Measurements from ENCODE around the gene CFAP100.

CFAP100 gene

DNA sequence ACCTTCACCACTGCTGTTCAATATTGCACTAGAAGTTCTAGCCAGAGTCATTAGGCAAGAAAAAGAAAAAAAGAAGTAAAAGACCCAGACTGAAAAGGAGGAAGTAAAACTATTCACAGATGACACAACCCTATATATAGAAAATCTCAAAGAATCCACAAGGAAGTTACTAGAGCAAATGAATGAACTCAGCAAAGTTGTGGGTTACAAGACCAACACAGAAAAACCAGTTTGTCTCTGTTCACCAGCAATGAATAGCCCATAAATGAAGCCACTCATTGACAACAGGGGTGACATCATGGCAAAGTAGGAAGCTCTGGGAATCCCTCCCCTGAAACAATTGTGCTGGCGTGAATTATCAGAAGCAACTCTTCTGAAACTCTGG lies 4.6 kb downstream of the CFAP100 start:
- DNase-seq (ENCODE audit: low read depth in 1 of 2, low spot score in 1 of 2), result no peak

DNA sequence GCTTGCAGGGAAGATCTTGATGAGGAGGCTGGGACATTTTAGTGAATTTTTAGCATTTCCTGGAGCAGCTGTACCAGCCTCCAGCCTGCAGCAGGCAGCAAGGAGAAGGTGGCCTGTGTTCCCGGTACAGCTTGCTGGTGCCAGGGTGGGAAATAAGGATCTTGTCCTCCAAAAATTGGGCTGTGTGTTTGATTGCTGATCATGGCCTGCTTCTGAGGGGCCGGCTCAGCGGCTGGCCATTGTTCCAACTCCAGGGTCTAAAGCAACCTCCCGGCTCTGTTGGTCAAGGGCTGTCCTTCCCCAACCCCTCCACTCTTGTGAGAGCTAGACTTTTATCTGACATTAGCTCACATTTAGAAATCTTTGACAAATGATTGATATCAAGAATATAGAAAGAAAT lies 5.0 kb downstream of the CFAP100 start:
- DNase-seq (ENCODE audit: low read depth in 1 of 2, low spot score in 1 of 2), result no peak

DNA sequence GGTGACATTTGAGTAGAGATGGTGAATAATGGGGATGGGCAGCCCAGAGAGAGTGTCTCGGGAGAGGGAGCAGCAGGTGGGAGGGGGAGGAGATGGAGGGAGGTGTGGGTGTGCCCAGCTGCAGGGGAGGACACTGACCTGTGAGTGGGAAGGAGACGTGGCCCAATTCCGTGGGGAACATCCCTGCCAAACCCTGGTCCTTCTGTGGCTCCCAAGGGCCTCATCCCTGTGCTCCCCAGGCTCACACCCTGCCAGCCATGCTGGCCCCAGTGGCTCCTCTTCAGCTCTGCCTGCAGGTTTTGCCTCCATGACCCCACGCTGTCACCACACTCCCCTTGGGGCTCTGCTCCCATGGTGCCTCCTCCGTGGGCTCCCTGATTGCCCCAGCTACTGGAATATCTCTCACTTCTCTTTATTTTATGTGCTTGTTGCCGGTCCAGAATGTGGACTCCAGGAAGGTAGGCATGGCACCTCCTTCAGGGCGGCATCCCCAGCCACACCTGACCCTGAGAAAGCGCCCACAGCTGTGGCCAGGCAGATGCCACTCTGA lies 7.0 kb downstream of the CFAP100 start:
- no peak for DNase-seq (ENCODE audit: low read depth in 1 of 2, low spot score in 1 of 2)

DNA sequence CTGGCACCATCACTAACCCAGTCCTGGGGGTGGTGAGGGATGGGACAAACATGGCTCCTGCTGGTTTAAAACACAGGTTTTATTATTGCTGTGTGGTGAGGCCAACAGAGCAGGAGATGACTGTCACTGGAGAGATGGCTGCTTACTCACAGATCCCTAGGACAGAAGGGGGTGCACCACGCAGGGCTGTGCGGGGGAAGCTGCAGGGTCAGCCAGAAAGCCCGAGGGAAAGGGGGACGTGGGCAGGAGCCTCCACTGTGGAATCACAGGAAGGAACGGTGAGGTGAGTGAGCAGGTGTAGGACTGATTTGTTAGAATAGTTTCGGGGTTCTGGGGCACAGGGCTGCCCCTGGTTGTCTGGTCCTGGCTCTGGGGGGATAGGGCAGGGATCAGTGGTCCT lies 7.5 kb downstream of the CFAP100 start:
- no peak for DNase-seq (ENCODE audit: low read depth in 1 of 2, low spot score in 1 of 2)

DNA sequence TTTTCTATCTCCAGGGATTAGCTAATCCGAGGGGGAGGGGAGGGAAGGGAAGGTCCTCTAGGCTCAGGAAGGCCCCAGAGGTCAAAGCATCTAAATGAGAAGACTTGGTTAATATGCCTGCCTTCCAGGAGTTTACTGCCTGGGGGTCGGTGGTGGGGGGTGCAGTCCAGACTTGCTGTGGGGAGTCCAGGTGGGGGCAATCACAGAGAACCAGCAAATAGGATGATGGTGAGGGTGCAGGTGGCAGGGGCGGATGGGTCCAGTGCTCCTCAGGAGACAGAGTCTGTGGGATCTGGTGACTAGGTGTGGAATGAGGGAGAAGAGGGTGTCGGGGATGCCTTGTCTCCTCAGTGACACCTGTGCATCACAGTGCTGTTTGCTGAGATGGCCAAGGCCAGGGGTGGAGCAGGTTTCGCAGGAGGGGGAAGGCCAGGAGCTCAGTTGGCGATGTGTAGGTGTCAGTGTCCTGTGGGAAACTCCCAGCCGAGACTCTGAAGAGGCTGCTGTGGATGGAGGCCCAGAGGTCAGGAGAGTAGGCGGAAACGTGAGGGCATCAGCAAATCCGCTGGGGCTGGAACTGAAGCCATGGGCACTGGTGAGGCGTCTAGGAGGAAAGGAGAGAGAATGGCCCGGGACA lies 8.1 kb downstream of the CFAP100 start:
- no peak for DNase-seq (ENCODE audit: low read depth in 1 of 2, low spot score in 1 of 2)

DNA sequence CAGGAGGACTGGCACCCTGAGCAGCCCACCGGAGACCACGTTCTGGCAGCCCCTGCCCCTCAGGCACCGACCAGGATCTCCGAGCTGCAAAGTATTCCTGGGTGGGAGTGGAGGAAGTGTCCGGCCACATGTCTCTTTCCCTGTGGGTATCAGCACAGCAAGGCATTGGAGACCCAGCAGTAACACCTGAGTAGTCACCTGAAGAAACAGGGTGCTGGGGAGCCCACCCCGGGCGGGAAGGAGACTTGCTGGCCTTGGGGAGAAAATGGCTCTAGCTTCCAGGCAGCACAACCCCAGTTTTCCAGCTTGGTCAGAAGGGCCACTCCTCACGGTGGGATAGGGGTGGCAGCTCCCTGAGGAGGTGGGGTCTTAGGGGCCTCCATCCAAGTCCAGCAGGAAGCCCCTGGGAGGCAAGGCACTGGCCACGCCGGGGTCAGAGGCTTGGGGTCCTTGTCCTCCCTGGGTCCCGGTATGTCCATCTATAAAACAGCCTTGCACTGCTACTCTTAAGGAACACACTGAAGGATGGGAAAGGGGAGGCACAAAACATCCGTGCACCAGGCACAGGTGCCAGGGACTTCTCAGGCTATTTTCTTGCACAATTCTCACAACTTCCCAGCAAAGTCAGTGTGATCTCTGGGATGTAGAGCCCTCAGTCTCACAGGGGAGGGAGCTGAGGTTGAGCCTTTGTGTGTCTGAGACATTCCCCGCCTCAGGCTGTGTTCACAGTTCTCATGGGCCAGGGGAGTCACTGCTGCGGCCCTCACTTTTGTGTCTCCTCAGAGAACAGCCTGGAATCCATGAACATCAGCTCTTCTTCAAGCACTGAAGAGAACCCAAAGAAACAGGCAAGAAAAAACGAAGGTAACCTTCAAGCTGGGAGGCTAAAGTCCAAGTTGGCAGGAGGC lies 11.9 kb downstream of the CFAP100 start:
- no peak for DNase-seq (ENCODE audit: low read depth in 1 of 2, low spot score in 1 of 2)

DNA sequence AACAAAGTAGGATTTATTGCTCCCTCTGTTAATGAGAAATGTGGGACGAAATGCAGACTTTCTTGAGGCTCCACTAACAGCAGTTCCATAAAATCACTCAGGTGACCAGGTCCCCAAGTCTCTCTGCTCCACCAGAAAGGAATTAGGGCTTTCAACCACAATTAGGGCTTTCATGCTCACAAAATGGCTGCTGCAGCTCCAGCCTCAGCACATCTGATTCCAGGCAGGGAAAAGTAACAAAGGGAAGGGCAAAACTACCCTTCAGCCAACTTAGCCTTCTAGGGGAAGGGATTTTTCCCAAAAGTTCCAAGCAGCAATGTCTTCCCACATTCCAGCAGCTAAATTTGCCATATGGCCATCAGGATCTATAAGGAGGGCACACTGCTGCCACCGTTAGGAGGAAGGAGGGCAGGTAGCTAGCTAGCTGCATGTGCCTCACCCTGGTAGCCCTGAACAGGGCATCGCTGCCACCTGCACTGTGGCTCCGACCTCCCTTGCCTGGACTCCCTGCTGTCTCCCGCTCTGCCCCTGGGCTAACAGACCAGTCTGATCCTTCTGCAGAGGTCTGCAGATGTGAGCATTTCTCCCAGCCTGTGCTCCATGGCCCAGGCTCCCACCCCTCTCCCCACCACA lies 12.8 kb downstream of the CFAP100 start:
- no peak for DNase-seq (ENCODE audit: low read depth in 1 of 2, low spot score in 1 of 2)

DNA sequence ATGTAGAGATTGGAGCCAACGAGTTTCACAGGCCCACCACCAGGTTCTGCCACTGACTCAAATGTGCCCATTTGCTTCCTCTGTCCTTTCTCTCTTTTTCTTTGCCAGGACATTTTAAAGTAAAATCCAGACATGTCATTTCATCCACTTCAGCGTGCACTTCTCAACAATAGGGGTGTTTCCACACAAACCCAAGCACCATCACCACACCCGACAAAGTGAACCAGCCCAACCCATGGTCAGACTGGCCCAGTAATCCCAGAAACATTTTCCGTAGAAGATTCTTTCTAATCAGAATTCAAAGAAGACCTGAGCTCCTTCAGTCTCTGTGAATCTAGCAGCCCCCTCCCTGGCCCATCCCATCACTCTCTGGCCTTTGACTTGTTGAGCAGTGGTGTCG lies 13.4 kb downstream of the CFAP100 start:
- DNase-seq (ENCODE audit: low read depth in 1 of 2, low spot score in 1 of 2), result no peak

DNA sequence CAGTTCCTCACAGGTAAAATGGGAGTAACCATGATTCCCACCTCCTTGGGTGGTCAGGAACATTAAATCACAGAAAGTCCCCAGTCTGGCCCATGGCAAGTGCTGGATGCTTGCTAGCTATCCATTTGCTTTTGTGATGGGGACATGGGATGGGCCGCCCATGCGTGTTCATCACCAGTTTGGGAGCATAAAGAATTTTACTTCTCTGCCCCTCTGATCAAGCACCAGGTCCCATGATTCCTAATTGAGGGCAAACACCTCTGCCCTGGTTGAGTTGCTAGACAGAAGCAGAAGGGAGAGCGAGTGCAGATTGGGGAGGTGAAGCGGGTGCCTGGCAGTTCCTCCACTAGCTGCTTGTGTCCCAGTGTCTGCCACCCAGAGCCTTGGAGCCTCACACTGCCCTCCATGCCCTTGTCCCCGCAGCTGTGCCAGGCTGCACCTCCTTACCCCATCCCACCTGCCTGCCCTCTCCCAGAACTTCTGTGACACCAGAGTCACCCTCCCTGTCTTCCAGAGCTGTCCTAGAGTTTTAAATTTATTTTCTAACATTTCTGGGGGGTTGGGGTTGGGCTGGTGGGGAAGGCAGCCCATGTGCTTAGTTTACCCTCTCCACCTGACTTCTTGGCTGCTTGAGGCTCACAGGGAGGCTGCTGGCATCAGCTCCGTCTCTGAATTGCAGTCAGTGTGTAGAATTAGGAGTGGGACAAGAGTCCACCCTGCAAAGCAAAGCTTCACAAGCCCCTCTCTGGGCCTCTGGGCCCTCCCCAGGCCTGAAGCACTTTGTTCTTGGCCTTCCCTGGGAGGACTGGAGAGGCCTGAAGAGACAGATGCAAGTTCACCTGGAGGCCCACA lies 18.4 kb downstream of the CFAP100 start:
- no peak for DNase-seq (ENCODE audit: low read depth in 1 of 2, low spot score in 1 of 2)

DNA sequence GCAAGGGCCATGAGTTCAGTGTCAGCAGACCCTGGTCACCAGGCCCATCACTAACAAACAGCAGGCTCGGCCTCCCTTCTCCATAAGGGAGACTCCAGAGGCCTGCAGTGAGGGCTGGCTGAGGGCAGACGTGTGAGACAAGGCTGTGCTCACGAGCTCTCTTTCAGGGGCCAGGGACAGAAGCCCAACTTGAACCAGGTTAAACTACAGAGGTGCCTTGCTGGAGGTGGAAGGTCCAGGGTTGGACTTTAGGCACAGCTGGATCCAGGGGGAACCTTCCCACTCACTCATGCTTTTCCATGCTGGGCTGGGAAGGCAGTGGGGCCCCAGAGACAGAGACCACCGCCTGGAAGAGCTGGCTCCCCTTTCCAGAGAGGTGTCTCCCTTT lies 19.0 kb downstream of the CFAP100 start:
- no peak for DNase-seq (ENCODE audit: low read depth in 1 of 2, low spot score in 1 of 2)

DNA sequence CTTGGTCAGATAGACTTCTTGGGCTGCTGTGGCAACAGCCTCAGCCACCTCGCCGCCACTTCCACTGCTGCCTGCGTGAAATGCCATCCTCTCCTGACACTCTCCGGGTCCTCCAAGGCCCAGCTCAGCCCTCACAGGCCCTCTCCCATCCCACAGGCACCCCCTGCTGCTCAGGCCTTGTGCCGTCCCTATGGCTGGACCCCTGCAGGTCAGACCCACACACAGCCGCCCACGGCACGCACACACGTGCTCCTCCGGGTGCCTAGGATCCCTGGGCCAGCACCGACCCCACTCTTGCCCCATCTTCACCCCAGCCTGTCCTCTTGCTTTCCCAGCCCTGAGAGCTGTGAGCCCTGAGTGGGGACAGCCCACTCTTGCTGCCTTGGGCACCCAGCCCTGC lies 19.7 kb downstream of the CFAP100 start:
- DNase-seq (ENCODE audit: low read depth in 1 of 2, low spot score in 1 of 2), result no peak

DNA sequence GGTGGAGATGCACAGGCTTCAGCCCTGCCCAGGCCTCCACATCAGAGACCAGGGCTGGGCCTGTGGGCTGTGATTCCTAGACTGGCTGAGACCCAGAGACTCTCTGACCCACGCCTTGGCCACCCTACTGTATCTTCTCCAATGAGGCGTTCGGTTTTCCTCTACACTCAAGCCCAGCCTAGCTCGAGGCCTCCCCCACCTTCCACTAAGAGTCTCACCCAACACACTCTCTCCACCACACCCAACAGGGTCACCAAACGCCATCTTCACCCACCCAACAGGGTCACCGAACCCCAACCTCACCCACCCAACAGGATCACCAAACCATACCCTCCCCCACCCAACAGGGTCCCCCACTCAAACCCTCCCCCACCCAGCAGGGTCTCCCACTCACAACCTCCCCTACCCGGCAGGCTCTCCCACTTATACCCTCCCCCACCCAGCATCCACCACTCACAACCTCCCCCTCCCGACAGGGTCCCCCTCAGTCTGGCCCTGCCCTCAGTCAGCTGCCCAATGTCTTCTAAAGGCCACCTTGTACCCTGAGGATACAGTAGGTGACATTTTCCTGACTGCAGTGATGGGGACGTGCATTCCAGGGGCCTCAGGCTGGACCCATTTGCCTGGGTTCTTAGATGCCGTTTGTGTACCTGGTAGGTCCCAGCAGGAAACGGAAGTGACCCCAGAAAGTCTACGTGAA lies 20.4 kb downstream of the CFAP100 start:
- DNase-seq (ENCODE audit: low read depth in 1 of 2, low spot score in 1 of 2), result no peak

DNA sequence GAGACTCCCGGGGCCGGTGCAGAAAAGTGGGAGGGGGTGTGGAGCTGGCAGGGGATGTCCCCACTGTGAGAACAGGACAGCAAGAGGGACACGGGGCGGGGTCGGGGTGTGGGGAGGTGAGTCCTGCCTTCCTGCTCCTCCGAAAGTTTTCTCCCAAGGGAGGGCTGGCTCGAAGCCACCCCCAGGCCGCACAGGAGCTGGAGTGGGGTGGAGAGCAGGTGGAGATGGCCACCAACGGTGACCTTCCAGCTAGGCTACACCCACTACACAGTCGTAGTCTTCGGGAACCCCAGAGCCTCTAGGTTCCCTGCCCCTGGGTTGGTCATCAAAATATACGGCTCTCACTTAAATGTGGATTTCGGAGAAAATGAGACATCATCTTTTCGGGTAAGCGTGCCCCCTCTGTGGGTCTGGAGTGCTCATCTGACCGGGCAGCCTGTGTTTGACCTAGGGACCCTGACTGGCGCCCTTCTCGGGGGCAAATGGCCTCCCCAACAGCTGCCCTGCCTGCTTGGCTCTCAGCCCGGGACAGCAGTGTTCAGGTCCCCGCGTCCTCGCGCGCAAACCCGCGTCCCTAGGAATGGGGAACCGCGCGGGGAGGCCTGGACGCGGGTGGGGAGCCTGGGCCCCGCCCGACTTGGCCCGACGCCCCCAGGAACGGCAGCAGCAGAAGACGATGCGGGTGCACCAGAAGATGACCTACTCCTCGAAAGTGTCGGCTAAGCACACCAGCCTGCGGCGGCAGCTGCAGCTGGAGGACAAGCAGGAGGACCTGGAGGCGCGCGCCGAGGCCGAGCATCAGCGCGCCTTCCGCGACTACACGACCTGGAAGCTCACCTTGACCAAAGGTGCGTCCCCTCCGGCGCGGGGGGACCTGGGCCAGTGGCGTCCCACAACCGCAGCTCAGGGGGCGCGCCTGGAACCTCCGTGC lies 21.2 kb downstream of the CFAP100 start:
- no peak for DNase-seq (ENCODE audit: low read depth in 1 of 2, low spot score in 1 of 2)

DNA sequence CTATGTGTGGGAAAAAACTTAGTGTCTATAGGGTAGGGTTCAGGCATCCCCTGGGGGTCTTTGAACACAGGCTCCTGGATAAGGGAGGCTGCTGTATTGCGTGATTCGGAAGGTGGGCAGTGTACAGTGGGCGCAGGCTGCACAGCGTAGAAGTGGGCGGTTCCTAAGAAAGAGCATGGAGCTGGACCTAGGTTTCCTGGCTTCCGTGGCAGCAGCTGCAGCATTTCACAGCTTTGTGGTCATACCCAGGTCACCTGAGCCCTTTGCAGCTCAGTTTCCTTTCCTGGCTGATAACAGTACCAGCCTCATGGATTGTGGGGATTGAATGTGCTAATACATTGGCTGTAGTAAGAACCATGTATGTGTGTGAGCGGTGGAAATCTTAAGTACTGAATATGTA lies 22.2 kb downstream of the CFAP100 start:
- no peak for DNase-seq (ENCODE audit: low read depth in 1 of 2, low spot score in 1 of 2)

DNA sequence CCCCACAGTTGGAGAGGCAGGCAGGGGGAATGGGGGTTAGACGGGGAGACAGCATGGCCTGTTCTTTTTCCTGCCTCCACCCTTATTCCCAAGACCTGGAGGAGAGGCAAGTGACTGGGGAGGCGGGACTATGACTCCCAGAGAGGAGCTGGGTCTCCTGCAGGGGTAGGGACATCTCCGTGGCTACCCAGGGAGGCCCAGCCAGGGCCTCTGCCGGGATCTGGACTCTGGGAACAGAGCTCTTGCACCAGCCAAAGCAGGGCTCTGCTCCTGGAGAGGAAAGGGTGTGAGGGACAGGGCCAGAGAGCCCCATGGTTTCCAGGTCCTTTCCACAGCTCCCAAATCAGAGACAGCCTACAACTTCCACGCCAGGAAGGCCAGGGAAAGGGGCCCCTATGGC lies 22.8 kb downstream of the CFAP100 start:
- no peak for DNase-seq (ENCODE audit: low read depth in 1 of 2, low spot score in 1 of 2)

DNA sequence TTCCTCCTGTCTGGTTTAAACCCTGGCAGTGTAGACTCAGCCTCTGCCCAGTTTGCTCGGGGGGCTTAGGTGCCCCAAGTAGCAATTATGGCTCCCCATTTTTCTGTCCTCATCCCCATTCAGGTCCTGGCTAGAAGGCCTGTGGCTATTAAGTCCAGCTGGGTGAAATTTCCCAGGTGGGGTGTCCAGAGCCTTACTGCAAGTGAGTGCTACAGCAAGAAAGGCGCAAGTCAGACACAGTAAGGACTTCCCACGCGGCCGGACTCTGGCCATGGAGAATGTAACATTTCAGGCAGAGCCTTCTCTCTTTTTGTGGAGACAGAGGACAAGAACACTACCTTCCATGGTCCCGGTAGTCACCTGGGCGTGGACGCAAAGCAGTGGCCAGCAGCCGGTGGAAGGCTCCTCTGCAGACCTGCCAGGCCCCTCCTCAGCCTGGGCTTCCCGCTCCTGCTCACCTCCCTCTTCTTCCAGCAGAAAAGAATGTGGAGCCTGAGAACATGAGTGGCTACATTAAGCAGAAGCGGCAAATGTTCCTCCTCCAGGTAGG lies 23.3 kb downstream of the CFAP100 start:
- DNase-seq (ENCODE audit: low read depth in 1 of 2, low spot score in 1 of 2), result no peak

DNA sequence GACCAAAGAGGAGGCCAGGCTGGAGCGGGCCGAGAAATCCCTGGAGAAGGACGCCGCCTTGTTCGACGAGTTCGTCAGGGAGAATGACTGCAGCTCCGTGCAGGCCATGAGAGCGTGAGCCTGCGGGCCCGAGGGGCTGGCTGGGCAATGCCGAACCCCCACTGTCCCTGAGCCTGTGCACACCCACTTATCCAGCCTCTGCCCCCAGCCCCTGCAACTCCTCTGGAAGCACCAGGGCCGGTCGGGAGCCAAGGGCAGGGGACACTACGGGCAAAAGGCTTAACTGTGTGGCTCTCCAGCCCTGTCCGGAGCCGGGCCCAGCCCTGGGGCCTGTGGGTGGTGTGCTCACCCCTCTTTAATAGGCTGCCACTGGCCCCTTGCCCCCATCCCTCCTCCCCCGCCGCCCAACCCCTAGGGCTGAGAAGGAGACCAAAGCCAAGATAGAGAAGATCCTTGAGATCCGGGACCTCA lies 24.0 kb downstream of the CFAP100 start:
- no peak for DNase-seq (ENCODE audit: low read depth in 1 of 2, low spot score in 1 of 2)

DNA sequence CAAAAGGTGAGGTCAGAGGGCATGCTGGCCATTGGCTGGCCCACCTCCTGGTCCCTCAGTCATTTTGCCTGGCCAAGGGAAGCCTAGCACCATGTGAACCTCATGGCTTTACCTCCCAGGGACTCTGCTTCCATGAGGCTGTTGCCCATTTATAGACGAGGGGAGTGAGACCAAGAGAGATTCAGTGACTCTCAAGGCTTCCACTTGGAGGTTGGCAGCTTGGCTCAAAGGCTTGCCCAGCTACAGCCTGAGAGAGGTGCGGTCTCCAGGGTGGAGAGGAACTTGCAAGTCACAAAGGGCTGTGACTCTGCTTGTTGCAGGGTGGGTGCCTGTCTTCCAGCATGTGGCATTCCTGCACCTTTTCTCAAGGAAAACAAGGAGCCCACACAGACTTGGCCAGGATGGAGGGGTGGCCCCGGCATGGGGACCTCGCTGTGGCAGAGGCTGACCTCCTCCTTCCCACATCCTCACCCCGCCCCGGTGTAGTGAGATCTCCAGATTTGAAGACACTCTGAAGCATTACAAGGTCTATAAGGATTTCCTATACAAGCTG lies 24.5 kb downstream of the CFAP100 start:
- no peak for DNase-seq (ENCODE audit: low read depth in 1 of 2, low spot score in 1 of 2)
